Neural progenitor cell (in vitro differentiated cells): ENCODE data around the gene UBE3C. TPM values are rescaled to one million over a fixed set of nuclear protein-coding genes. Genes with fewer than 3 reads are reported as not detected.

Source experiments
- DNase-seq: peaks from one replicate; pipeline ENCODE4 v3.0.0-alpha.2; 2016; ENCODE audit warnings: low spot score
- H2AFZ ChIP-seq: fragments of 200-600 bp; sonication (generic); replicated peaks from 2 replicates; pipeline ENCODE4 v1.6.1; 2016; ENCODE audit warnings: antibody characterized with exemption
- H3F3A ChIP-seq: fragments of 200-600 bp; sonication (generic); 2 replicates; pipeline ENCODE4 v1.6.1; 2016; ENCODE audit warnings: antibody characterized with exemption, low read depth
- H3K27ac ChIP-seq: fragments of 200-600 bp; sonication (generic); 2 replicates; pipeline ENCODE4 v1.5.1; 2016; ENCODE audit warnings: mild to moderate bottlenecking
- H3K27me3 ChIP-seq: fragments of 200-600 bp; sonication (generic); 2 replicates; pipeline ENCODE4 v1.6.1; 2016; ENCODE audit warnings: mild to moderate bottlenecking, moderate library complexity
- H3K36me3 ChIP-seq: fragments of 200-600 bp; sonication (generic); 2 replicates; pipeline ENCODE4 v1.5.1; 2016
- H3K4me1 ChIP-seq: fragments of 200-600 bp; sonication (generic); 2 replicates; pipeline ENCODE4 v1.6.1; 2016; ENCODE audit warnings: mixed run types
- H3K4me2 ChIP-seq: fragments of 200-600 bp; sonication (generic); 2 replicates; pipeline ENCODE4 v1.6.1; 2016
- H3K4me3 ChIP-seq: fragments of 200-600 bp; sonication (generic); 2 replicates; pipeline ENCODE4 v1.5.1; 2016
- H3K79me2 ChIP-seq: fragments of 200-600 bp; sonication (generic); 2 replicates; pipeline ENCODE4 v1.6.1; 2016; ENCODE audit warnings: low read depth
- H3K9ac ChIP-seq: fragments of 200-600 bp; sonication (generic); 2 replicates; pipeline ENCODE4 v1.6.1; 2016
- H3K9me3 ChIP-seq: fragments of 200-600 bp; sonication (generic); 2 replicates; pipeline ENCODE4 v1.5.1; 2016; ENCODE audit warnings: low read depth
- H4K20me1 ChIP-seq: fragments of 200-600 bp; sonication (generic); 2 replicates; pipeline ENCODE4 v1.6.1; 2016; ENCODE audit warnings: low read depth
- H3K27ac Mint-ChIP-seq: 3 replicates; pipeline ENCODE4 v1.8.0; 2021; ENCODE audit warnings: mixed read lengths
- H3K27me3 Mint-ChIP-seq: 2 replicates; pipeline ENCODE4 v1.8.0; 2022; ENCODE audit warnings: low read depth, mild to moderate bottlenecking, inconsistent platforms, moderate library complexity, mixed read lengths; ENCODE audit not compliant: insufficient read depth
- H3K36me3 Mint-ChIP-seq: 3 replicates; pipeline ENCODE4 v1.8.0; 2021; ENCODE audit warnings: mixed read lengths
- H3K4me1 Mint-ChIP-seq: 3 replicates; pipeline ENCODE4 v1.8.0; 2021; ENCODE audit warnings: mixed read lengths
- H3K4me3 Mint-ChIP-seq: 3 replicates; pipeline ENCODE4 v1.8.0; 2021; ENCODE audit warnings: mild to moderate bottlenecking, moderate library complexity, mixed read lengths
- H3K9me3 Mint-ChIP-seq: 3 replicates; pipeline ENCODE4 v1.8.0; 2020; ENCODE audit warnings: mixed read lengths
- EZH2 ChIP-seq: fragments of 200-600 bp; sonication (generic); IDR thresholded peaks from 2 replicates; pipeline ENCODE4 v1.6.1; 2017; ENCODE audit warnings: antibody characterized with exemption, mild to moderate bottlenecking, moderate library complexity
- EZH2phosphoT487 ChIP-seq: fragments of 200-600 bp; sonication (generic); IDR thresholded peaks from 2 replicates; pipeline ENCODE4 v1.6.1; 2017; ENCODE audit warnings: antibody characterized with exemption
- total RNA-seq: library from RNA; depleted of rRNA; stranded (reverse); fragments of >200 nt; gene quantifications from 2 replicates; pipeline ENCODE4 v1.2.3, GENCODE V29; 2015; ENCODE audit warnings: low replicate concordance
- TF ChIP-seq, protein P1 (sequence below): fragments of 200-600 bp; sonication (generic); IDR thresholded peaks from 2 replicates; pipeline ENCODE4 v1.5.1; 2017; ENCODE audit warnings: antibody characterized with exemption, mild to moderate bottlenecking

UBE3C gene
- total RNA-seq, 1 donor from 2014 or later: 65.9 TPM

DNA sequence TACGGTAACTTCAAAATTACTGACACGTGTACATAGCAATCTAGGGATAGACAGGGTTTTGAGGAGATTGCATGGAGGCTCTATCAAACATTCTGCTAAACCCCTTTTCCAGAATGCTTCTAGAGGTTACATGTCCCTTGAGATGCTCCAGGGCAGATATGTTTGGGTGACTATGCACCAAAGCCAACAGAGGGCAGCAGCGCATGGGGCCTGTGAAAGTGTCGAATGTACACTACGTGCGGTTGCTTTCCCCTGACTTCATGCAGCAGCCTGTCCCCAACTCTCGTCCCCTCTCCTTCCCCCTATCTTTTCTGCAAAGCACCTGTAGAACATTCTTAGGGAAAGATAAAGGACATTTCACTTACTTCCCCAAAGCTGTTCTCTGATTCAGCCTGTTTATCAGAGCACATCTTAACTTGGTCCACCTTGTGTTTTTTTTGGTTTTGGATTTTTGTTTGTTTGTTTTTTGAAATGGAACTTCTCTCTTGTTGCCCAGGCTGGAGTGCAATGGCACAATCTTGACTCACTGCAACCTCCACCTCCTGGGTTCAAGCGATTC lies 90.2 kb downstream of the UBE3C start:
- no peaks in the 10 kb centered on the region for H3K27me3 Mint-ChIP-seq
- H3K36me3 ChIP-seq: peaks cover 2% of the 10 kb centered on the region

DNA sequence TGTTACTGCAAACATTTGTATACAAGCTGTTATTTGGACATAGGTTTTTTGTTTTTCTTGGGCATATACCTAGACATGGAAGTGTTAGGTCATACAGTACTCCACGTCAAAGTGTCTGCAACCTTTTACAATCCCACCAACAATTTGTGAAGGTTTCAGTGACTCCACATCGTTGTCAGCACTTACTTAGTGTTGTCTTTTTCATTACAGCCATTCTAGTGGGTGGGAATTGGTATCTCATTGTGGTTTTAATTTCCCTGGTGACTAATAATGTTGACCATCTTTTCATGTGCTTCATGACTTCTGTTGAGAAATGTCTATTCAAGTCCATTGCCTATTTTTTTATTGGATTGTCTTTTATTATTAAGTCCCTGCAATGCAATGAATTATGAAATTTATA lies 95.0 kb downstream of the UBE3C start:
- H3K4me2 ChIP-seq: no peak overlapping the region
- H3F3A ChIP-seq: no peaks in the 10 kb centered on the region
- Mint-ChIP-seq H3K27me3 (no peaks in the 10 kb centered on the region), H3K4me3 (no peak overlapping the region), H3K36me3 (peaks cover 41% of the 10 kb centered on the region), H3K27ac (no peak overlapping the region), H3K9me3 (no peaks in the 10 kb centered on the region), H3K4me1 (peaks cover 3% of the 10 kb centered on the region)
- H3K9me3 ChIP-seq: no peaks in the 10 kb centered on the region
- H4K20me1 ChIP-seq: no peaks in the 10 kb centered on the region
- H3K4me1 ChIP-seq: no peaks in the 10 kb centered on the region
- no peak overlapping the region for H3K27ac ChIP-seq
- H3K79me2 ChIP-seq: no peaks in the 10 kb centered on the region
- H3K9ac ChIP-seq: no peak overlapping the region
- H3K4me3 ChIP-seq: no peak overlapping the region
- no peak overlapping the region for H2AFZ ChIP-seq
- TF ChIP-seq EZH2 (no peak), EZH2phosphoT487 (no peak)
- TF ChIP-seq, protein P1, sequence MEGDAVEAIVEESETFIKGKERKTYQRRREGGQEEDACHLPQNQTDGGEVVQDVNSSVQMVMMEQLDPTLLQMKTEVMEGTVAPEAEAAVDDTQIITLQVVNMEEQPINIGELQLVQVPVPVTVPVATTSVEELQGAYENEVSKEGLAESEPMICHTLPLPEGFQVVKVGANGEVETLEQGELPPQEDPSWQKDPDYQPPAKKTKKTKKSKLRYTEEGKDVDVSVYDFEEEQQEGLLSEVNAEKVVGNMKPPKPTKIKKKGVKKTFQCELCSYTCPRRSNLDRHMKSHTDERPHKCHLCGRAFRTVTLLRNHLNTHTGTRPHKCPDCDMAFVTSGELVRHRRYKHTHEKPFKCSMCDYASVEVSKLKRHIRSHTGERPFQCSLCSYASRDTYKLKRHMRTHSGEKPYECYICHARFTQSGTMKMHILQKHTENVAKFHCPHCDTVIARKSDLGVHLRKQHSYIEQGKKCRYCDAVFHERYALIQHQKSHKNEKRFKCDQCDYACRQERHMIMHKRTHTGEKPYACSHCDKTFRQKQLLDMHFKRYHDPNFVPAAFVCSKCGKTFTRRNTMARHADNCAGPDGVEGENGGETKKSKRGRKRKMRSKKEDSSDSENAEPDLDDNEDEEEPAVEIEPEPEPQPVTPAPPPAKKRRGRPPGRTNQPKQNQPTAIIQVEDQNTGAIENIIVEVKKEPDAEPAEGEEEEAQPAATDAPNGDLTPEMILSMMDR: no peak
- H3K36me3 ChIP-seq: no peaks in the 10 kb centered on the region
- no peaks in the 10 kb centered on the region for H3K27me3 ChIP-seq
- no peak for DNase-seq

More for the DNA sequence above, 90.2 kb downstream of the UBE3C start:
- H3K4me2 ChIP-seq: no peak overlapping the region
- no peak overlapping the region for H3K27ac ChIP-seq
- Mint-ChIP-seq H3K4me3 (no peak overlapping the region), H3K4me1 (peaks cover 3% of the 10 kb centered on the region), H3K9me3 (no peaks in the 10 kb centered on the region), H3K27ac (no peak overlapping the region), H3K36me3 (peaks cover 25% of the 10 kb centered on the region)
- H2AFZ ChIP-seq: no peak overlapping the region
- H3K79me2 ChIP-seq: no peaks in the 10 kb centered on the region
- H3K27me3 ChIP-seq: no peaks in the 10 kb centered on the region
- H3K9me3 ChIP-seq: no peaks in the 10 kb centered on the region
- H3F3A ChIP-seq: peaks cover 10% of the 10 kb centered on the region
- TF ChIP-seq EZH2: no peak
- TF ChIP-seq, protein P1: peak; percentile 59
- TF ChIP-seq EZH2phosphoT487: no peak
- no peak overlapping the region for H3K9ac ChIP-seq
- peak; percentile 68 for DNase-seq
- H3K4me3 ChIP-seq: no peak overlapping the region
- H4K20me1 ChIP-seq: no peaks in the 10 kb centered on the region
- H3K4me1 ChIP-seq: no peaks in the 10 kb centered on the region

DNA sequence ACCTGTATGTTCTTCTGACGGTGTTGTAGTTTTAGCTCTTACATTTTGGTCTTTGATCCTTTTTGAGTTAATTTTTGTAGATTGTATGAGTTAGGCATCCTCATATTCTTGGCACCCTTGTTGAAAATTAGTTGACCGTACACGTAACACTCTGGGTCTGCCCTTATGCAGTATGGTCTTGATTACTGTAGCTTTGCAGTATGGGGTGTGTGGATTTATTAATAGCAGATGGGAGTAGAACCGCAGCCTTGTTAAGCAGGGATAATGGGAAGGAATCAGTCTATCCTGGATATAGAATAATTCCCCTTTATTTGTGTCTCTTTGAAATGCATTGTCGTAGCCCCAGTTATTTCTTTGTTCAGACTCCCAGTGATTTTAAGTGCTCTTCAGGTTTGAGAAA lies 95.5 kb downstream of the UBE3C start:
- no peak for DNase-seq
- H3K4me1 Mint-ChIP-seq: peaks cover 3% of the 10 kb centered on the region
- no peaks in the 10 kb centered on the region for H3K27me3 Mint-ChIP-seq
- no peak overlapping the region for H3K4me3 Mint-ChIP-seq
- H3K36me3 Mint-ChIP-seq: peaks cover 42% of the 10 kb centered on the region
- H4K20me1 ChIP-seq: no peaks in the 10 kb centered on the region
- TF ChIP-seq EZH2phosphoT487: no peak
- TF ChIP-seq, protein P1: no peak
- no peak for TF ChIP-seq EZH2
- H3K36me3 ChIP-seq: no peaks in the 10 kb centered on the region
- H3K27me3 ChIP-seq: no peaks in the 10 kb centered on the region
- H3K4me3 ChIP-seq: no peak overlapping the region
- H3K4me2 ChIP-seq: no peak overlapping the region
- H3K79me2 ChIP-seq: no peaks in the 10 kb centered on the region
- H3K27ac Mint-ChIP-seq: no peak overlapping the region
- H3K4me1 ChIP-seq: no peaks in the 10 kb centered on the region
- H3K9me3 Mint-ChIP-seq: no peaks in the 10 kb centered on the region
- H3K9me3 ChIP-seq: no peaks in the 10 kb centered on the region
- H3K27ac ChIP-seq: no peak overlapping the region
- no peak overlapping the region for H2AFZ ChIP-seq
- H3F3A ChIP-seq: no peaks in the 10 kb centered on the region
- H3K9ac ChIP-seq: no peak overlapping the region
